Measurements from ENCODE around the gene FAM3B.

The FAM3B gene

GRCh38 chr21:41319273-41319672 is 2.7 kb downstream of the FAM3B start:
- Histone ChIP-seq H3K4me3 (ENCODE audit: low read length in 2 of 2) (no peak overlapping the region), H3K27me3 (ENCODE audit: control insufficient read depth in 1 of 2, insufficient read depth in 2 of 2, low read length in 2 of 2) (peaks cover 23 to 26% of the 10 kb centered on the region in 2 donors), H3K27ac (ENCODE audit: low read length) (no peak overlapping the region), H3K4me1 (ENCODE audit: control insufficient read depth, insufficient read depth, low read length) (peaks cover 4% of the 10 kb centered on the region), H3K9me3 (ENCODE audit: control insufficient read depth in 2 of 2, low read length in 2 of 2) (no peaks in the 10 kb centered on the region), H3K36me3 (ENCODE audit: control insufficient read depth in 2 of 2, insufficient read depth in 2 of 2, low read length in 2 of 2) (no peaks in the 10 kb centered on the region), H3K9ac (ENCODE audit: low read length in 2 of 2) (no peak overlapping the region)

- no peak overlapping the region for H3K9ac ChIP-seq (ENCODE audit: low read length in 2 of 2)
- H3K4me1 ChIP-seq (ENCODE audit: control insufficient read depth, insufficient read depth, low read length): peaks cover 4% of the 10 kb centered on the region
- H3K36me3 ChIP-seq (ENCODE audit: control insufficient read depth in 2 of 2, insufficient read depth in 2 of 2, low read length in 2 of 2): no peaks in the 10 kb centered on the region
- H3K27ac ChIP-seq (ENCODE audit: low read length): no peak overlapping the region
- no peaks in the 10 kb centered on the region for H3K9me3 ChIP-seq (ENCODE audit: control insufficient read depth in 2 of 2, low read length in 2 of 2)
- H3K4me3 ChIP-seq (ENCODE audit: low read length in 2 of 2): no peak overlapping the region
- peaks cover 13% of the 10 kb centered on the region in 2 donors for H3K27me3 ChIP-seq (ENCODE audit: control insufficient read depth in 1 of 2, insufficient read depth in 2 of 2, low read length in 2 of 2)
Measured at GRCh38 chr21:41321211-41321907, 4.8 kb downstream of the FAM3B start.

- H3K36me3 ChIP-seq (ENCODE audit: control insufficient read depth in 2 of 2, insufficient read depth in 2 of 2, low read length in 2 of 2): no peaks in the 10 kb centered on the region
- no peak overlapping the region for H3K27ac ChIP-seq (ENCODE audit: low read length)
- H3K4me3 ChIP-seq (ENCODE audit: low read length in 2 of 2): no peak overlapping the region
- H3K4me1 ChIP-seq (ENCODE audit: control insufficient read depth, insufficient read depth, low read length): no peaks in the 10 kb centered on the region
- no peaks in the 10 kb centered on the region for H3K9me3 ChIP-seq (ENCODE audit: control insufficient read depth in 2 of 2, low read length in 2 of 2)
- H3K27me3 ChIP-seq (ENCODE audit: control insufficient read depth in 1 of 2, insufficient read depth in 2 of 2, low read length in 2 of 2): peaks cover 7 to 13% of the 10 kb centered on the region in 2 donors
- H3K9ac ChIP-seq (ENCODE audit: low read length in 2 of 2): no peak overlapping the region
Measured at GRCh38 chr21:41321908-41322495, 5.4 kb downstream of the FAM3B start.

GRCh38 chr21:41322496-41323382 is 6.1 kb downstream of the FAM3B start:
- H3K4me3 ChIP-seq (ENCODE audit: low read length in 2 of 2): no peak overlapping the region
- no peak overlapping the region for H3K27ac ChIP-seq (ENCODE audit: low read length)
- no peak overlapping the region for H3K9ac ChIP-seq (ENCODE audit: low read length in 2 of 2)
- peaks cover 0 to 8% of the 10 kb centered on the region in 2 donors for H3K27me3 ChIP-seq (ENCODE audit: control insufficient read depth in 1 of 2, insufficient read depth in 2 of 2, low read length in 2 of 2)
- H3K9me3 ChIP-seq (ENCODE audit: control insufficient read depth in 2 of 2, low read length in 2 of 2): no peaks in the 10 kb centered on the region
- no peaks in the 10 kb centered on the region for H3K4me1 ChIP-seq (ENCODE audit: control insufficient read depth, insufficient read depth, low read length)
- no peaks in the 10 kb centered on the region for H3K36me3 ChIP-seq (ENCODE audit: control insufficient read depth in 2 of 2, insufficient read depth in 2 of 2, low read length in 2 of 2)

GRCh38 chr21:41325138-41325912 is 8.7 kb downstream of the FAM3B start:
- no peaks in the 10 kb centered on the region for H3K9me3 ChIP-seq (ENCODE audit: control insufficient read depth in 2 of 2, low read length in 2 of 2)
- no peak overlapping the region for H3K9ac ChIP-seq (ENCODE audit: low read length in 2 of 2)
- no peak overlapping the region for H3K27ac ChIP-seq (ENCODE audit: low read length)
- no peak overlapping the region for H3K4me3 ChIP-seq (ENCODE audit: low read length in 2 of 2)
- H3K36me3 ChIP-seq (ENCODE audit: control insufficient read depth in 2 of 2, insufficient read depth in 2 of 2, low read length in 2 of 2): no peaks in the 10 kb centered on the region
- H3K4me1 ChIP-seq (ENCODE audit: control insufficient read depth, insufficient read depth, low read length): no peaks in the 10 kb centered on the region
- peaks cover 0 to 2% of the 10 kb centered on the region in 2 donors for H3K27me3 ChIP-seq (ENCODE audit: control insufficient read depth in 1 of 2, insufficient read depth in 2 of 2, low read length in 2 of 2)

GRCh38 chr21:41326414-41327080 is 9.9 kb downstream of the FAM3B start:
- no peaks in the 10 kb centered on the region for H3K4me1 ChIP-seq (ENCODE audit: control insufficient read depth, insufficient read depth, low read length)

GRCh38 chr21:41327753-41328152 is 11.2 kb downstream of the FAM3B start:
- Histone ChIP-seq H3K27ac (ENCODE audit: low read length) (no peak overlapping the region), H3K4me3 (ENCODE audit: low read length in 2 of 2) (no peak overlapping the region), H3K27me3 (ENCODE audit: control insufficient read depth in 1 of 2, insufficient read depth in 2 of 2, low read length in 2 of 2) (no peaks in the 10 kb centered on the region)

More at GRCh38 chr21:41326414-41327080, 9.9 kb downstream of the FAM3B start:
- no peaks in the 10 kb centered on the region for H3K9me3 ChIP-seq (ENCODE audit: control insufficient read depth in 2 of 2, low read length in 2 of 2)
- no peaks in the 10 kb centered on the region for H3K27me3 ChIP-seq (ENCODE audit: control insufficient read depth in 1 of 2, insufficient read depth in 2 of 2, low read length in 2 of 2)
- no peak overlapping the region for H3K4me3 ChIP-seq (ENCODE audit: low read length in 2 of 2)
- no peaks in the 10 kb centered on the region for H3K36me3 ChIP-seq (ENCODE audit: control insufficient read depth in 2 of 2, insufficient read depth in 2 of 2, low read length in 2 of 2)
- H3K27ac ChIP-seq (ENCODE audit: low read length): no peak overlapping the region
- no peak overlapping the region for H3K9ac ChIP-seq (ENCODE audit: low read length in 2 of 2)

GRCh38 chr21:41328660-41329607 is 12.3 kb downstream of the FAM3B start:
- H3K9me3 ChIP-seq (ENCODE audit: control insufficient read depth in 2 of 2, low read length in 2 of 2): peaks cover 0 to 2% of the 10 kb centered on the region in 2 donors
- H3K36me3 ChIP-seq (ENCODE audit: control insufficient read depth in 2 of 2, insufficient read depth in 2 of 2, low read length in 2 of 2): no peaks in the 10 kb centered on the region
- H3K27ac ChIP-seq (ENCODE audit: low read length): no peak overlapping the region
- no peaks in the 10 kb centered on the region for H3K27me3 ChIP-seq (ENCODE audit: control insufficient read depth in 1 of 2, insufficient read depth in 2 of 2, low read length in 2 of 2)
- H3K4me3 ChIP-seq (ENCODE audit: low read length in 2 of 2): no peak overlapping the region
- H3K9ac ChIP-seq (ENCODE audit: low read length in 2 of 2): no peak overlapping the region
- no peaks in the 10 kb centered on the region for H3K4me1 ChIP-seq (ENCODE audit: control insufficient read depth, insufficient read depth, low read length)

More at GRCh38 chr21:41327753-41328152, 11.2 kb downstream of the FAM3B start:
- H3K9ac ChIP-seq (ENCODE audit: low read length in 2 of 2): no peak overlapping the region
- no peaks in the 10 kb centered on the region for H3K36me3 ChIP-seq (ENCODE audit: control insufficient read depth in 2 of 2, insufficient read depth in 2 of 2, low read length in 2 of 2)
- no peaks in the 10 kb centered on the region for H3K9me3 ChIP-seq (ENCODE audit: control insufficient read depth in 2 of 2, low read length in 2 of 2)
- no peaks in the 10 kb centered on the region for H3K4me1 ChIP-seq (ENCODE audit: control insufficient read depth, insufficient read depth, low read length)

GRCh38 chr21:41333752-41334151 is 17.2 kb downstream of the FAM3B start:
- no peak overlapping the region for H3K27ac ChIP-seq (ENCODE audit: low read length)
- H3K4me3 ChIP-seq (ENCODE audit: low read length in 2 of 2): no peak overlapping the region
- H3K36me3 ChIP-seq (ENCODE audit: control insufficient read depth in 2 of 2, insufficient read depth in 2 of 2, low read length in 2 of 2): no peaks in the 10 kb centered on the region
- H3K9ac ChIP-seq (ENCODE audit: low read length in 2 of 2): no peak overlapping the region
- H3K9me3 ChIP-seq (ENCODE audit: control insufficient read depth in 2 of 2, low read length in 2 of 2): peaks cover 2 to 6% of the 10 kb centered on the region in 2 donors
- H3K27me3 ChIP-seq (ENCODE audit: control insufficient read depth in 1 of 2, insufficient read depth in 2 of 2, low read length in 2 of 2): no peaks in the 10 kb centered on the region
- H3K4me1 ChIP-seq (ENCODE audit: control insufficient read depth, insufficient read depth, low read length): no peaks in the 10 kb centered on the region
